ENCODE results near the gene ENO2. TPM values are rescaled to one million over a fixed set of nuclear protein-coding genes. Genes with fewer than 3 reads are reported as not detected.

ENO2 gene
- total and polyA plus RNA-seq, 4 donors: 1.1 to 3.1 (median 1.4) TPM

DNA sequence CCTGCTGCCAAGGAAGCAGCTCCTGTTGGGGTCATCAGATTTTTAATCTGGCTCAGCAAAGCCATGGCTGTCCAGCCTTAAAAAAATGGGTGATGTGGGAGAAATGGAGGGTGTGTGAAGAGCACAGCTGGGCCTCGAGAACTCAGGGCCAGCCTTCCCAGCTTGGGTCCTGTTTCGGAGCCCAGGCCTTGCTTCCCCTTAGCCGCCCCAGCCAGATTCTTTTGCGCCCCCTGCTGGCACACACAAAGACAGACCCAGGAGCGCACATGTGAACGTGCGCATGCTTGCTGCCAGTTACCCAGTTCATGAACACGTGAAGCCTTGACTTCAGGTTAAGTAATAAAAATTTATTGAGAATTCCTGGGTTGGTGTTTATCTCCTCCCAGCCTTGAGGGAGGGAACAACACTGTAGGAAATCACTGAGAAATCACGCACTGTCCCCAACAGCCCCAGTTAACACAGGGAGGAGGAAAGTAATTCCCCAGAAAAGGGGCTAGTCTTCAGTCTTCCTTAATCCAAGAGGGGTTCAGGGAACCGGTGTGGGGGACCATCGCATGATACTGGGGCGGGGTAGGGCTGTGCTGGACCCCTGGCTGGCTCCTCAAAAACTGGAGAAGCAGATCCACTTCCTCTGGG is 50.8 kb downstream of the ENO2 start (continued):
- TF ChIP-seq, protein P1, sequence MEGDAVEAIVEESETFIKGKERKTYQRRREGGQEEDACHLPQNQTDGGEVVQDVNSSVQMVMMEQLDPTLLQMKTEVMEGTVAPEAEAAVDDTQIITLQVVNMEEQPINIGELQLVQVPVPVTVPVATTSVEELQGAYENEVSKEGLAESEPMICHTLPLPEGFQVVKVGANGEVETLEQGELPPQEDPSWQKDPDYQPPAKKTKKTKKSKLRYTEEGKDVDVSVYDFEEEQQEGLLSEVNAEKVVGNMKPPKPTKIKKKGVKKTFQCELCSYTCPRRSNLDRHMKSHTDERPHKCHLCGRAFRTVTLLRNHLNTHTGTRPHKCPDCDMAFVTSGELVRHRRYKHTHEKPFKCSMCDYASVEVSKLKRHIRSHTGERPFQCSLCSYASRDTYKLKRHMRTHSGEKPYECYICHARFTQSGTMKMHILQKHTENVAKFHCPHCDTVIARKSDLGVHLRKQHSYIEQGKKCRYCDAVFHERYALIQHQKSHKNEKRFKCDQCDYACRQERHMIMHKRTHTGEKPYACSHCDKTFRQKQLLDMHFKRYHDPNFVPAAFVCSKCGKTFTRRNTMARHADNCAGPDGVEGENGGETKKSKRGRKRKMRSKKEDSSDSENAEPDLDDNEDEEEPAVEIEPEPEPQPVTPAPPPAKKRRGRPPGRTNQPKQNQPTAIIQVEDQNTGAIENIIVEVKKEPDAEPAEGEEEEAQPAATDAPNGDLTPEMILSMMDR (IDR thresholded peaks at IDR 0.05; ENCODE audit: low read depth, low read length, missing input control): peak; percentile 94
- TF ChIP-seq YY1 (IDR thresholded peaks at IDR 0.05): peak; percentile 46

DNA sequence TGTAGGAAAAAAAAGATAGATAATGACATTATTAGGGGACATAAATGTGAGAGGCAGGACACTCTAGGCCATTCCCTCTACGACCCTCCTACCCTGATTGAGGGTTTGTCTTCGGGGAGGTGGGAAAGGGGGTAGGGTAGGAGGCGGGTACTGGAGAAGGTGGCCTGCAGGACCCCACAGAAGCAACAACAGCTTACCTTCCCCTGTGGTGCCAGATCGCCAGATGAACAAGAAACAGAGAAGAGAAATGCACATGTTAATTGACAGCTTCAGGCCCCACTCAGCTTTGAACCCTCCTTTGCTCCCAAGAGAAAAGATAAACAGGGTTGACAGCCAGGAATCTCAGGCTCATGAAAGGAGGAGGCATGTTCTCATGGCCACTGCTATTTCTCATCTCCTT is 51.3 kb downstream of the ENO2 start:
- H3K4me1 ChIP-seq (ENCODE audit: control insufficient read depth in 4 of 4, insufficient read depth in 4 of 4, low read length in 3 of 4): peaks cover 8 to 42% (median 24%) of the 10 kb centered on the region in 4 donors
- 81% methylated on average over 4 of the region's 4 CpGs for WGBS
- peaks cover 13 to 34% (median 28%) of the 10 kb centered on the region in 4 donors for H3K36me3 ChIP-seq (ENCODE audit: control insufficient read depth in 4 of 4, insufficient read depth in 3 of 4, low read depth in 1 of 4, low read length in 3 of 4)
- no peak for DNase-seq (ENCODE audit: low spot score)
- H3K27ac ChIP-seq (ENCODE audit: low read depth in 1 of 2, low read length in 2 of 2): peak overlapping the region; percentile 62 to 74
- H3K4me3 ChIP-seq (ENCODE audit: low read depth in 1 of 3, low read length in 3 of 3): no peak overlapping the region
- H3K9me3 ChIP-seq (ENCODE audit: control insufficient read depth in 4 of 4, low read length in 3 of 4): no peaks in the 10 kb centered on the region
- no peak overlapping the region for H3K9ac ChIP-seq (ENCODE audit: low read depth in 1 of 2, low read length in 2 of 2)
- no peaks in the 10 kb centered on the region for H3K27me3 ChIP-seq (ENCODE audit: control insufficient read depth in 4 of 4, insufficient read depth in 4 of 4, low read length in 3 of 4)
- TF ChIP-seq EGR1 (IDR thresholded peaks at IDR 0.05; ENCODE audit: low read depth in 2 of 2) (no peak), RAD21 (IDR thresholded peaks at IDR 0.05) (no peak), YY1 (IDR thresholded peaks at IDR 0.05) (no peak), RXRA (IDR thresholded peaks at IDR 0.05) (no peak), FOXA2 (IDR thresholded peaks at IDR 0.05) (no peak), TAF1 (conservative IDR thresholded peaks at IDR 0.05) (no peak)
- TF ChIP-seq, protein P1 (IDR thresholded peaks at IDR 0.05; ENCODE audit: low read depth, low read length, missing input control): no peak
- TF ChIP-seq, protein P2, sequence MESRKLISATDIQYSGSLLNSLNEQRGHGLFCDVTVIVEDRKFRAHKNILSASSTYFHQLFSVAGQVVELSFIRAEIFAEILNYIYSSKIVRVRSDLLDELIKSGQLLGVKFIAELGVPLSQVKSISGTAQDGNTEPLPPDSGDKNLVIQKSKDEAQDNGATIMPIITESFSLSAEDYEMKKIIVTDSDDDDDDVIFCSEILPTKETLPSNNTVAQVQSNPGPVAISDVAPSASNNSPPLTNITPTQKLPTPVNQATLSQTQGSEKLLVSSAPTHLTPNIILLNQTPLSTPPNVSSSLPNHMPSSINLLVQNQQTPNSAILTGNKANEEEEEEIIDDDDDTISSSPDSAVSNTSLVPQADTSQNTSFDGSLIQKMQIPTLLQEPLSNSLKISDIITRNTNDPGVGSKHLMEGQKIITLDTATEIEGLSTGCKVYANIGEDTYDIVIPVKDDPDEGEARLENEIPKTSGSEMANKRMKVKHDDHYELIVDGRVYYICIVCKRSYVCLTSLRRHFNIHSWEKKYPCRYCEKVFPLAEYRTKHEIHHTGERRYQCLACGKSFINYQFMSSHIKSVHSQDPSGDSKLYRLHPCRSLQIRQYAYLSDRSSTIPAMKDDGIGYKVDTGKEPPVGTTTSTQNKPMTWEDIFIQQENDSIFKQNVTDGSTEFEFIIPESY (IDR thresholded peaks at IDR 0.05): no peak
- TF ChIP-seq, protein P3, sequence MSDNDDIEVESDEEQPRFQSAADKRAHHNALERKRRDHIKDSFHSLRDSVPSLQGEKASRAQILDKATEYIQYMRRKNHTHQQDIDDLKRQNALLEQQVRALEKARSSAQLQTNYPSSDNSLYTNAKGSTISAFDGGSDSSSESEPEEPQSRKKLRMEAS (IDR thresholded peaks at IDR 0.05): no peak

DNA sequence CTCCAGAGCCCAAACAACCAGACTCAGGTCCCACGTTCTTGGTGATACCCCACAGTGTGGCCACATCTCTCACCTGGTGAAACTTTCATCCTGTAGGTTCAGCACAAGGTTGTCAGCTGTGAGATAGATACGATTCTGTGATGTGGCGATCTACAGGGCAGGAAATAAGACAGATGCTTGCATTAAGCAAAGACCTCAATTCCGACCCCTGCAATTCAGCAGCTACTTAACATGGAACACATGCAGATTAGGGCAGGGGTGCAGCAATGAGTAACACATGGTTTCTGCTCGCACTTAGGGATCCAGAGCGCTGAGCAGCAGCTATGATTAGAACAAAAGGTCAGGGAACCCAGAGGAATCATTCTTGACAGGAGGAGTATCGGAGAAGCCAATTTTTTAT is 52.0 kb downstream of the ENO2 start:
- Histone ChIP-seq H3K9ac (ENCODE audit: low read depth in 1 of 2, low read length in 2 of 2) (no peak overlapping the region), H3K36me3 (ENCODE audit: control insufficient read depth in 4 of 4, insufficient read depth in 3 of 4, low read depth in 1 of 4, low read length in 3 of 4) (peaks cover 13 to 34% (median 28%) of the 10 kb centered on the region in 4 donors), H3K4me1 (ENCODE audit: control insufficient read depth in 4 of 4, insufficient read depth in 4 of 4, low read length in 3 of 4) (peaks cover 6 to 36% (median 21%) of the 10 kb centered on the region in 4 donors), H3K27ac (ENCODE audit: low read depth in 1 of 2, low read length in 2 of 2) (no peak overlapping the region), H3K27me3 (ENCODE audit: control insufficient read depth in 4 of 4, insufficient read depth in 4 of 4, low read length in 3 of 4) (no peaks in the 10 kb centered on the region), H3K9me3 (ENCODE audit: control insufficient read depth in 4 of 4, low read length in 3 of 4) (no peaks in the 10 kb centered on the region), H3K4me3 (ENCODE audit: low read depth in 1 of 3, low read length in 3 of 3) (no peak overlapping the region)
- DNase-seq (ENCODE audit: low spot score): no peak
- 85% methylated on average over 7 of the region's 7 CpGs for WGBS
- no peak for TF ChIP-seq HNF4G (IDR thresholded peaks at IDR 0.05)
- no peak for TF ChIP-seq GABPA (IDR thresholded peaks at IDR 0.05 in 1 of 2, conservative IDR thresholded peaks at IDR 0.05 in 1 of 2)
- TF ChIP-seq, protein P2 (IDR thresholded peaks at IDR 0.05): no peak
- TF ChIP-seq NR2F2 (IDR thresholded peaks at IDR 0.05): no peak
